Naive B cell (primary cell): Measurements from ENCODE around the gene SPANXN1. TPM values are rescaled to one million over a fixed set of nuclear protein-coding genes. Genes with fewer than 3 reads are reported as not detected.
"Not testable (repeated sequence)": the region's sequence is repeated elsewhere in the genome, so short reads cannot be mapped to it uniquely, and the experiment has no call there.

Experiments used
- ATAC-seq, 2 donors: fragments of 150-1000 bp; cut with Tn5 transposase; 2 replicates each; pipeline ENCODE4 v1.10.0; 2021; ENCODE audit warnings: low read depth in 2 of 2, mild to moderate bottlenecking in 2 of 2, moderate library complexity in 2 of 2
- DNase-seq: peaks from one replicate; pipeline ENCODE4 v3.0.0; 2022
- H3K27ac Mint-ChIP-seq, 6 donors: one replicate each; pipeline ENCODE4 v1.8.0; 2020 to 2022; ENCODE audit warnings: mild to moderate bottlenecking in 6 of 6, mixed read lengths in 6 of 6, moderate library complexity in 5 of 6, inconsistent platforms in 2 of 6
- H3K27me3 Mint-ChIP-seq, 3 donors: one replicate each; pipeline ENCODE4 v1.8.0; 2021 to 2022; ENCODE audit warnings: mixed read lengths in 3 of 3, mild to moderate bottlenecking in 1 of 3
- H3K36me3 Mint-ChIP-seq, 2 donors: one replicate each; pipeline ENCODE4 v1.8.0; 2020 to 2022; ENCODE audit warnings: mixed read lengths in 2 of 2, inconsistent platforms in 1 of 2, mild to moderate bottlenecking in 1 of 2
- H3K4me1 Mint-ChIP-seq, 3 donors: one replicate each; pipeline ENCODE4 v1.8.0; 2020 to 2022; ENCODE audit warnings: mixed read lengths in 3 of 3, inconsistent platforms in 1 of 3, mild to moderate bottlenecking in 1 of 3, moderate library complexity in 1 of 3
- H3K4me3 Mint-ChIP-seq, 8 donors: one replicate each; pipeline ENCODE4 v1.8.0; 2020 to 2022; ENCODE audit warnings: mild to moderate bottlenecking in 8 of 8, mixed read lengths in 8 of 8, moderate library complexity in 8 of 8, inconsistent platforms in 2 of 8
- H3K9me3 Mint-ChIP-seq, 7 donors: one replicate each; pipeline ENCODE4 v1.8.0; 2020 to 2022; ENCODE audit warnings: mixed read lengths in 7 of 7, mild to moderate bottlenecking in 5 of 7, inconsistent platforms in 2 of 7, moderate library complexity in 1 of 7
- polyA plus RNA-seq, 6 donors: library from polyadenylated mRNA; unstranded; fragments of 300-500 nt; fragmentation: Illumina TruSeq; gene quantifications; one replicate each; pipeline ENCODE4 v1.2.3, GENCODE V29; 2021; ENCODE audit warnings: low read depth in 6 of 6

The SPANXN1 gene, protein sequence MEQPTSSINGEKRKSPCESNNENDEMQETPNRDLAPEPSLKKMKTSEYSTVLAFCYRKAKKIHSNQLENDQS
- polyA plus RNA-seq = not detected

DNA sequence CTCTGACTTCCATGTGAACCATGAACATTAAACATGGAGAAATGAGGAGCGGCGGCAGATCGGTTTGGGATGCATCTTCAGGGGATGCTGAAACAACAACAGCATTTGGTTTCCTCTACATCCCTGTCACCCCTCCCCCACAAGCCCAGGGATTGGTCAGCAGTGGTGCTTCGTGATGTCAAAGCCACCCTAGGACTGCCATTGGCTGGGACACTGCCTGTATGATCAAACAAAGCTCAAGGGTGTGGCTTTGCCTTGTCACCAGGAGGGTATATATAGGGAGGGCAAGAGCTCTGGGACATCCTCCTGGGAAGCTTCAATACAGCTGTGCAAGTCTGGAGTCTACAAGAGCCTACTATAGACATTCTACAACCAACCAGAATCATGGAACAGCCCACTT is at the start of gene SPANXN1:
Gene SPANXN1 (plus strand): TSS at position 301 of the 400 bp plus-strand sequence. CDS start 84 bp downstream, at position 385.
- not testable (repeated sequence) for H3K27me3 Mint-ChIP-seq, DNase-seq, H3K27ac Mint-ChIP-seq, H3K4me3 Mint-ChIP-seq, H3K36me3 Mint-ChIP-seq, H3K4me1 Mint-ChIP-seq, H3K9me3 Mint-ChIP-seq, ATAC-seq

DNA sequence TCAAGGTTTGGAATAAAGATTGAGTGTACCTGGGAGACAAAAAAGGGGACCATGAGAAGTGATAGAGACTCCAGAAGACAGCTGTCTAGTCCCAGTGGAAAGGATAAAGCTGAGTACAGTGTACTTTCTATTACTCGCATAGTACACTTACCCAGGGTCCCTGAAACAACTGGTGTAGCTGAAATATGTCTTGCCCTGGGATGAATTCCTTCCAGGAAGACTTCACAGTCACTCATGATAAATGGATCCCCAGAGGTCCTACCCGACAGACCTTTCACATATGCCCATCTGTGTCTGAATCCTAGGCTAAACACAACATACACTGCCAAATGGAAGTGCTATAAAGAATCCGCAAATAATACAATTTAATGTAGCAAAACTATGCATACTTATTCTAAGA is 48.2 kb upstream of the SPANXN1 start:
- Mint-ChIP-seq H3K27ac (no peak overlapping the region), H3K9me3 (peaks cover 0 to 8% (median 0%) of the 10 kb centered on the region in 7 donors), H3K4me3 (no peak overlapping the region), H3K36me3 (no peaks in the 10 kb centered on the region), H3K4me1 (no peaks in the 10 kb centered on the region), H3K27me3 (no peaks in the 10 kb centered on the region)
- ATAC-seq (no peak), DNase-seq (no peak)

DNA sequence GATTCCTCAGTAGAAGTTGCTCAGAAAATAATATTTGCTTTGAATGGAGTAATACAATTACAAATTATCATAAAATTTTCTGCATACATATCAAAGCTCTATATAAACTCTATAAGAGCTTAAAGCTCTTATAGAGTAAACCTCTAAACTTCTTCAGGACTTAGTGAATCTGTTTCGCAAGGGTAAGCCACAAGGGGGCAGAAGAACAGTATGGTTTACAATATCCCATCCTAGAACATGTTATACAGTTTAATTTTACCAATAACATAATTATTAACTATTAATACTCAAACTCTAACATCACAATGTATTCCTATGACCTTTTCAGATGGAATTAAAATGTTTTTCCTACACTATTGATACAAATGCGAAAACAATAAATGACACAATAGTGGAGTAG is 33.8 kb upstream of the SPANXN1 start:
- peaks cover 0 to 10% (median 3%) of the 10 kb centered on the region in 7 donors for H3K9me3 Mint-ChIP-seq
- no peaks in the 10 kb centered on the region for H3K4me1 Mint-ChIP-seq
- no peak overlapping the region for H3K27ac Mint-ChIP-seq
- H3K36me3 Mint-ChIP-seq = no peaks in the 10 kb centered on the region
- ATAC-seq (no peak), DNase-seq (no peak)
- H3K4me3 Mint-ChIP-seq = no peak overlapping the region
- no peaks in the 10 kb centered on the region for H3K27me3 Mint-ChIP-seq

DNA sequence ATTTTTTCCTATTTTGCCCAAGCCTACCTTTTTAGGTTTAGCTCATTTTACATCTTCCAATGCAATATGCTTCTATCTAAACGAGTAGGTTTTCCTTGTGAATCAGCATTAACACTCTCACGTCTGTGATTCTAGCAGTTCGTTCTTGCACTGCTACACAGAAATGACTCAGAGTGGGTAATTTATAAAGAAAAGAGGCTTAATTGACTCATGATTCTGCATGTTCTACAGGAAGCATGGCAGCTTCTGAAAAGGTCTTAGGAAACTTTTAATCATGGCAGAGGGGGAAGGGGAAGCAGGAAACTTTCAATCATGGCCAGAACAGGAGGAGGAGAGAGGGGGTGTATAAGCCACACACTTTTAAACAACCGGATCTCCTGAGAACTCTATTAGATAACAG is 44.9 kb downstream of the SPANXN1 start:
- H3K36me3 Mint-ChIP-seq = no peaks in the 10 kb centered on the region
- ATAC-seq (no peak), DNase-seq (no peak)
- H3K4me3 Mint-ChIP-seq = no peak overlapping the region
- no peak overlapping the region for H3K27ac Mint-ChIP-seq
- H3K27me3 Mint-ChIP-seq = no peaks in the 10 kb centered on the region
- H3K4me1 Mint-ChIP-seq = no peaks in the 10 kb centered on the region
- no peaks in the 10 kb centered on the region for H3K9me3 Mint-ChIP-seq
